ENCODE results near the gene POLQ.
A peak's percentile ranks its signal among the peaks of the same experiment; 100 is the strongest.
"Not testable (repeated sequence)": the region's sequence is repeated elsewhere in the genome, so short reads cannot be mapped to it uniquely, and the experiment has no call there.

The POLQ gene

GRCh38 chr3:121514496-121514895, 31.3 kb downstream of the POLQ start:
- DNase-seq (ENCODE audit: low read depth in 2 of 2), result no peak

DNA sequence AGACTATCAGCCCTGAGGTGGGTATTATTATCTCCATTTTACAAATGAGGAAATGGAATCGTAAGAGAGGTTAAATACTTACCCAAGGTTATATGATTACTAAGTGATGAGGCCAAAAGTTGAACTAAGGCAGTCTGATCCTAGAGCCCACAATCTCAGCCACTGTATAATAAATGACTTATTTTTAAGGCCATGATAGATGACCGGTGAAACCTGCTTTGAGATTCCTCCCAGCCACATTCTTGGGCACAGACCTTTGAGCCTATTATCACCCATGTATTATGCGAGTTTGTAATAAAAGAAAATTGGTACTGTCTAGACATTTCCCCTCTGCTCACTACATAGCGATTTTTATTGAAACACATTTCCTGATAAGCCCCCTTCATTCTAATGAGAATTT, 37.4 kb downstream of the POLQ start:
- DNase-seq (ENCODE audit: low read depth in 2 of 2), result no peak

- no peak for DNase-seq (ENCODE audit: low read depth in 2 of 2)
Observed at GRCh38 chr3:121505256-121505655, 40.5 kb downstream of the POLQ start.

- DNase-seq (ENCODE audit: low read depth in 2 of 2), result no peak
Observed at GRCh38 chr3:121504618-121505017, 41.2 kb downstream of the POLQ start.

GRCh38 chr3:121496786-121497185, 49.0 kb downstream of the POLQ start:
- DNase-seq (ENCODE audit: low read depth in 2 of 2), result no peak

DNA sequence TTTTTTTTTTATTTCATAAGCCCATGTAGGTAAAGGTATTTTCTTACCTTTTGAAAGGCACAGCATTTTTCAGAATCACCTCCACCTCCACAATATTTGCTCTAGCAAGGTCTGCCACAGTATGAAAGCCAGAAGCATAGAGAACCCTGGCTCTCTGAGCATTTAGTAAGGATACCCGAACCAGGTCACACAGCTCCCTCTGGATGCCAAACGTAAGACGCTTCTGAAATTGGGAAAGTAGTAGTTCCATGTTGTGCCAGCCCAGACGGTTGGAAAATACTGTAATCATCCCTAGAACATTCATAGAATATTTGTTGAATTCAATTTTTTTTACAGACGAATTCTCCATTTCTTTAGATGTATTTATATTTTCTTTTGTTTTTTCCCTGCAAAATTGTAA, 52.4 kb downstream of the POLQ start:
- no peak for DNase-seq (ENCODE audit: low read depth in 2 of 2)

DNA sequence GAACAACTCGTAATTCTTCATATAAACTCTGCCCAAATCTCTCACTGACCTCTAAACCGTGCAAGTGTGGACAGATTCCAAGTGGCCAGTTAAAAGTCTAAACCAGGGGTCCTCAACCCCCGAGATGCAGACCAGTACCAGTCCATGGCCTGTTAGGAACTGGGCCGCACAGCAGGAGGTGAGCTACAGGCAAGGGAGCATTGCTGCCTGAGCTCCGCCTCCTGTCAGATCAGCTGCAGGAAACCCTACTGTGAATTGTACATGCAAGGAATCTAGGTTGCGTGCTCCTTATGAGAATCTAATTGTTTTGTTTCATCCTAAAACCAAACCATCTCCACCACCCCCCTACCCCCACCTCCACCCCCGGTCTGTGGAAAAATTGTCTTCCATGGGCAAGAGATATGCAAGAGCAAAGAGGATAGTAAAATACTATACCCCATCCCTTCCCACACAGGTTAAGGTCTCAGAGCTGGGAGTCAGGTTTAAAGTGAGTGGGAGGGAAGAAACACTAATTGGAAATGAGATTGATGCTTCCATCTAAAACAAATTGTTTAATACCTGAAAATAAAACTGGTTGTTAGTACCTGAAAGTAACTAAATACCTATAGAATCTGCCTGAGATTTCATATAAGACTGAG, 54.0 kb downstream of the POLQ start:
- DNase-seq (ENCODE audit: low read depth in 2 of 2), result no peak

DNA sequence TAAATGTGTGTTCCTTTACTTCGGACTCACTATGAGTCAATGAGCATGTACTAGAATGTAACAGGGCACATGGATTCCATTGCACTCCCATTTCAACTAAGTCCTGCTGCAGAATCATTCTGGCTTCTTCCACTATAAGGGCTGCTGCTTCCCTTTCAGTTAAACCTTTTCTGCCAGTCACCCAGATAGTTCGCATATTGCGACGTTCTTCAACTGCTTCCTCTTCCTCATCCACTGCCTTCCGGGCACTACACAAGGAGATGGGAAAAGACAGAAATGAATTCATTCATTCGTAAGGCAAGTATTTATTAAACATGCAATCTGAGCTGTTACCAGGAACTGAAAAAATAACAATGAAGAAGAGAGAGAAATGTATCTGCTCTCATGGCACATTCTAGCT, 55.6 kb downstream of the POLQ start:
- DNase-seq (ENCODE audit: low read depth in 2 of 2), result no peak

- DNase-seq (ENCODE audit: low read depth in 2 of 2), result no peak
Observed at GRCh38 chr3:121488628-121489027, 57.2 kb downstream of the POLQ start.

DNA sequence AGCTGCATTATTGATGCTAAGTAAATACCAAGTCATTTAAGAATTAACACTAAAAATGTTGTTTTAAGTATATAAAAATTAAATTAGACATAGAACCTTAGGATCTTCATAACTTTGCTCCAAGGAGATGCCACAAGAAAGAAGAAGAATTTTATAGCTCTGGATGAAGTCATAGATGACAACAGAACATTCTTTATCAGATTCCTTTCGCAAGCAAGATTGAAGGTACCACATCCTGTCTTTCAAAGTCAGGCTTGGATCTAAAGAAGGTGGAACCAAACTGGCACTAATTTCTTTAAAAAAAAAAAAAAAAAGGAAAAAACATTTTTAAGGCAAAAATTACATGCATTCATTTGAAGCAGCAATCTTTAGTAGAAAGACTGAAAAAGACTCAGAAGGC, 62.5 kb downstream of the POLQ start:
- DNase-seq (ENCODE audit: low read depth in 2 of 2), result no peak

DNA sequence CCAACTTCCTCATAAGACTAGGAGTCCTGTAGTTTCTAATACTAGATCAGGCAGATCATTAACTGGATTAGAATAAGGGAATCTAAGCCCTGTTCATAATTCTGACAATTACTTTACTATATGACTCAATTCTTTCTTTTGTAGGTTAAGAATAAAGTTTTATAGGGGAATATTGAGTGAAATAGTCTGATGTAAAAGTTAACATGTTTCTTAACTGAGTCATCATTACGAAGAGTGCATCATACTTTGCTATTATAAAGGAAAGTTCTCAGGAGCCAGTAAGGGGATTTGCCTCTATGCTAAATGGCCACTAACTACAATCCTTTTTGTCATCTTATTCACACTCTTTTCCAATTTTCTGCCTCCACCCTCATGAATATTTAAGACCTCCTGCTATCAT, 63.1 kb downstream of the POLQ start:
- no peak for DNase-seq (ENCODE audit: low read depth in 2 of 2)

- DNase-seq (ENCODE audit: low read depth in 2 of 2), result no peak
Observed at GRCh38 chr3:121481106-121481880, 64.5 kb downstream of the POLQ start.

GRCh38 chr3:121477589-121477988, 68.2 kb downstream of the POLQ start:
- no peak for DNase-seq (ENCODE audit: low read depth in 2 of 2)

DNA sequence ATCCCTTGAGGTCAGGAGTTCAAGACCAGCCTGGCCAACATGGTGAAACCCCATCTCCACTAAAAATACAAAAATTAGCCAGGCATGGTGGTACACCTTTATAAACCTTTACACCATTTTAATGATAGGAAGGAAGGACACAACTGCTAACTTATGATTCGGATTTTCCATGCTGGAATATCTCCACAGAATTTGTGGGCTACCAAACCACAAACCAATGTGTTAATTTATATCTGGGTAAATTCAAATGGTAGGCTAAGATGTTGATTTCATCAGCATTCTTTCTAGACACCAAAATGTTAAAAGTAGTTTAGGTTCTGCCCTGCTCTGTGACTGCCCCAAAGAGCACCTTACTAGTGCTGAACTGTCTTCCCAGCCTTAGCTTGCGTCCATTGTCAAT, 72.8 kb downstream of the POLQ start:
- DNase-seq (ENCODE audit: low read depth in 2 of 2), result no peak

DNA sequence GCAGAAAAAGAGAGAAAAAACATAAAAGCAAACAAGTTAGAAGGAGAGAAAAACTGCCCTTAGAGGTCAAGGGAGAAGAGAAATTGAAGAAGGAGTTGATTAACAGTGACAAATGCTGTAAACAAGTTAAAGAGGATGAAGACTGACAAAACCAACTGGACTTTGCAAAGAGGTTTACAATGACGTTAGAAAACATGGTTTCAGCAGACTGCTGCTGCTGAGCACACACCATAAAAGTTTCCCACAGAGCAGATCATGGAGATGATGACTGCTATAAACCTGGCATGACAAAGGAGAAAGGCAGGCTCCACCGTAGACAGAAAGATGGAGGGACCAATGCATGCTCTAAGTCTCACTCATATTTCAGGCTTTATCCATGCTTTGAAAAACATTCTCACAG, 78.7 kb downstream of the POLQ start:
- no peak for DNase-seq (ENCODE audit: low read depth in 2 of 2)

DNA sequence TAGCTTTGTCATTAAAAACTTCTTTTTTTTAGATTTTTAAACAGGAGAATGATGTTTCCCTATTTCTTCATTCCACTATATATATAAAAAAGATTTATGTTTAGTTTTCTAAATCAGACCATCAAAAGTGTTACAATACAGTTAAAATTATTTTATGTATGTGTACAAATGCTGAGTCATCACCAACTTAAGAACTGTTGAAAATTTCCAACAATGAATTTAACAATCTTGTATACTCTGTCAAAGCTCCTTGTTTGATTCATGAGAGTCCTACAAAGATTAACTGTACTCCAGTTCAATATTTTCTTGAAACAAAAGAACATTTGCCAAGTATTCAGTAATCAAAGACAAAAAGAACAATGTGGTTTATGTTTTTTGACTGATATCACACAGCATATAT, 82.0 kb downstream of the POLQ start:
- no peak for DNase-seq (ENCODE audit: low read depth in 2 of 2)

DNA sequence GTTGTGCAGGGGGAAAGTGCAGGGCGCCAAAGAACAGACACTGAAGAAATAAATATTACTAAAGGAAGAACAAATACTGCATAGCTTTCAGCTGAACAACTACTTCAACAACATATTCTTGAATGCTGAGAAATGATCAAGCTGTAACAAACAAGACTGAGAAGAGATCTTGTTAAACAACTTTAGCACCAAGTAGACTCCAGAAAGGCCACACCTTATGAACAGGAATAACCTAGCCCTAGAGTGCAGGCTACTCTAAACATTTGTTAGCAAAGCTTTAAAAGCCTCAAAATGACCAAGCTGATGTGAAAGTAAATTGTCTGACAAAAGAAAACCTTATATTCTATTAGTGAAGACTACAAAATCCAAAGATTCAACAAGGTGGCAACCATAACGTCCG, 83.2 kb downstream of the POLQ start:
- DNase-seq (ENCODE audit: low read depth in 2 of 2), result no peak

DNA sequence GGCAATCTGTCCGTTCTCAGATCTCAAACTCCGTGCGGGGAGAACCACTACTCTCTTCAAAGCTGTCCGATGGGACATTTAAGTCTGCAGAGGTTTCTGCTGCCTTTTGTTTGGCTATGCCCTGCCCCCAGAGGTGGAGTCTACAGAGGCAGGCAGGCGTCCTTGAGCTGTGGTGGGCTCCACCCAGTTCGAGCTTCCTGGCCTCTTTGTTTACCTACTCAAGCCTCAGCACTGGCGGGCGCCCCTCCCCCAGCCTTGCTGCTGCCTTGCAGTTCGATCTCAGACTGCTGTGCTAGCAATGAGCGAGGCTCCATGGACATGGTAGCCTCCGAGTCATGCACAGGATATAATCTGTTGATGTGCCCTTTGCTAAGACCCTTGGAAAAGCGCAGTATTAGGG, 94.0 kb downstream of the POLQ start:
- DNase-seq (ENCODE audit: low read depth in 2 of 2), result not testable (repeated sequence)

GRCh38 chr3:121443456-121443855, 102.3 kb downstream of the POLQ start:
- DNase-seq (ENCODE audit: low read depth in 2 of 2), result no peak

GRCh38 chr3:121436641-121437040, 109.1 kb downstream of the POLQ start:
- DNase-seq (ENCODE audit: low read depth in 2 of 2), result no peak

GRCh38 chr3:121436074-121436473, 109.7 kb downstream of the POLQ start:
- no peak for DNase-seq (ENCODE audit: low read depth in 2 of 2)

GRCh38 chr3:121431726-121432517, 113.9 kb downstream of the POLQ start:
- DNase-seq (ENCODE audit: low read depth in 2 of 2), result peak in 1 of 2 donors; percentile 17

Measured in stimulated activated CD8-positive, alpha-beta memory T cell treated with anti-CD3 and anti-CD28 coated beads, Interleukin-15, amount 100 ng/mL, for 4 hours (primary cell).